Activated naive CD4-positive, alpha-beta T cell treated with anti-CD3 and anti-CD28 coated beads, Interleukin-2, amount 50 U/mL, for 72 hours (primary cell): ENCODE results near the gene FHL1. TPM values are rescaled to one million over a fixed set of nuclear protein-coding genes. Genes with fewer than 3 reads are reported as not detected.
"Not testable (repeated sequence)": the region's sequence is repeated elsewhere in the genome, so short reads cannot be mapped to it uniquely, and the experiment has no call there.

Experiments used
- ATAC-seq, 2 donors: fragments of 150-1000 bp; cut with Tn5 transposase; 2 replicates each; pipeline ENCODE4 v1.10.0; 2021; ENCODE audit warnings: mild to moderate bottlenecking in 2 of 2, moderate library complexity in 2 of 2
- DNase-seq, 2 donors: peaks; one replicate each; pipeline ENCODE4 v3.0.0; 2021 to 2022; ENCODE audit warnings: low spot score in 2 of 2
- H3K27ac Mint-ChIP-seq, 2 donors: one replicate each; pipeline ENCODE4 v1.8.0; 2022; ENCODE audit warnings: mild to moderate bottlenecking in 2 of 2, mixed read lengths in 2 of 2
- H3K36me3 Mint-ChIP-seq, 2 donors: one replicate each; pipeline ENCODE4 v1.8.0; 2022; ENCODE audit warnings: mixed read lengths in 2 of 2
- H3K9me3 Mint-ChIP-seq, 2 donors: one replicate each; pipeline ENCODE4 v1.8.0; 2022; ENCODE audit warnings: mixed read lengths in 2 of 2
- total RNA-seq, 2 donors: library from RNA; stranded (reverse); gene quantifications; one replicate each; pipeline ENCODE4 v1.2.3, GENCODE V29; 2022

FHL1 gene
- total RNA-seq, 2 donors from 2014 or later = 6.9 to 22.9 TPM

GRCh38 chrX:136209751-136210150, 62.4 kb downstream of the FHL1 start:
- Mint-ChIP-seq H3K27ac (peak overlapping the region in 1 of 2 donors; percentile 82), H3K36me3 (no peaks in the 10 kb centered on the region), H3K9me3 (no peaks in the 10 kb centered on the region)
- DNase-seq (no peak), ATAC-seq (no peak)

- no peaks in the 10 kb centered on the region for H3K36me3 Mint-ChIP-seq
- no peak overlapping the region for H3K27ac Mint-ChIP-seq
- DNase-seq (no peak), ATAC-seq (no peak)
- H3K9me3 Mint-ChIP-seq = no peaks in the 10 kb centered on the region
These were observed 62.9 kb downstream of the FHL1 start for GRCh38 chrX:136210243-136210642.

- DNase-seq (no peak), ATAC-seq (no peak)
These were observed 63.5 kb downstream of the FHL1 start for GRCh38 chrX:136210806-136211205.

GRCh38 chrX:136211766-136212556, 64.6 kb downstream of the FHL1 start:
- Mint-ChIP-seq H3K36me3 (no peaks in the 10 kb centered on the region), H3K9me3 (no peaks in the 10 kb centered on the region)
- no peak for ATAC-seq

More at GRCh38 chrX:136210806-136211205, 63.5 kb downstream of the FHL1 start:
- Mint-ChIP-seq H3K36me3 (no peaks in the 10 kb centered on the region), H3K9me3 (no peaks in the 10 kb centered on the region), H3K27ac (no peak overlapping the region)

GRCh38 chrX:136212557-136213111, 65.3 kb downstream of the FHL1 start:
- no peak for DNase-seq
- H3K9me3 Mint-ChIP-seq = no peaks in the 10 kb centered on the region
- ATAC-seq = no peak
- H3K36me3 Mint-ChIP-seq = no peaks in the 10 kb centered on the region
- no peak overlapping the region for H3K27ac Mint-ChIP-seq

More at GRCh38 chrX:136211766-136212556, 64.6 kb downstream of the FHL1 start:
- no peak overlapping the region for H3K27ac Mint-ChIP-seq
- DNase-seq = no peak

GRCh38 chrX:136214551-136214950, 67.2 kb downstream of the FHL1 start:
- no peak for ATAC-seq
- Mint-ChIP-seq H3K27ac (peak overlapping the region in 1 of 2 donors; percentile 39), H3K9me3 (no peaks in the 10 kb centered on the region), H3K36me3 (no peaks in the 10 kb centered on the region)
- DNase-seq = no peak

GRCh38 chrX:136215559-136215958, 68.2 kb downstream of the FHL1 start:
- Mint-ChIP-seq H3K36me3 (no peaks in the 10 kb centered on the region), H3K9me3 (no peaks in the 10 kb centered on the region), H3K27ac (no peak overlapping the region)
- DNase-seq = no peak
- ATAC-seq = no peak

GRCh38 chrX:136219893-136220292, 72.6 kb downstream of the FHL1 start:
- ATAC-seq = no peak
- Mint-ChIP-seq H3K36me3 (peaks cover 5% of the 10 kb centered on the region in 2 donors), H3K27ac (no peak overlapping the region), H3K9me3 (no peaks in the 10 kb centered on the region)
- DNase-seq = no peak

- no peak for ATAC-seq
- H3K36me3 Mint-ChIP-seq = peaks cover 5 to 11% of the 10 kb centered on the region in 2 donors
- H3K27ac Mint-ChIP-seq = no peak overlapping the region
- no peak for DNase-seq
- H3K9me3 Mint-ChIP-seq = no peaks in the 10 kb centered on the region
These were observed 73.2 kb downstream of the FHL1 start for GRCh38 chrX:136220540-136220939.

- no peak overlapping the region for H3K27ac Mint-ChIP-seq
- DNase-seq (no peak), ATAC-seq (no peak)
- no peaks in the 10 kb centered on the region for H3K9me3 Mint-ChIP-seq
- peaks cover 5 to 13% of the 10 kb centered on the region in 2 donors for H3K36me3 Mint-ChIP-seq
These were observed 73.6 kb downstream of the FHL1 start for GRCh38 chrX:136220951-136221350.

GRCh38 chrX:136221851-136222513, 74.6 kb downstream of the FHL1 start:
- ATAC-seq = no peak
- H3K36me3 Mint-ChIP-seq = peaks cover 5 to 14% of the 10 kb centered on the region in 2 donors
- no peak for DNase-seq
- no peak overlapping the region for H3K27ac Mint-ChIP-seq
- H3K9me3 Mint-ChIP-seq = no peaks in the 10 kb centered on the region

- no peaks in the 10 kb centered on the region for H3K9me3 Mint-ChIP-seq
- DNase-seq = no peak
- H3K36me3 Mint-ChIP-seq = peaks cover 0 to 14% of the 10 kb centered on the region in 2 donors
- H3K27ac Mint-ChIP-seq = no peak overlapping the region
- no peak for ATAC-seq
These were observed 79.7 kb downstream of the FHL1 start for GRCh38 chrX:136227074-136227473.

- ATAC-seq (peak; percentile 90 to 95), DNase-seq (no peak)
- Mint-ChIP-seq H3K36me3 (peaks cover 0 to 14% of the 10 kb centered on the region in 2 donors), H3K9me3 (no peaks in the 10 kb centered on the region), H3K27ac (peak overlapping the region in 1 of 2 donors; percentile 82)
These were observed 80.9 kb downstream of the FHL1 start for GRCh38 chrX:136227948-136228838.

GRCh38 chrX:136228839-136229207, 81.5 kb downstream of the FHL1 start:
- DNase-seq = no peak
- no peak overlapping the region for H3K27ac Mint-ChIP-seq
- no peaks in the 10 kb centered on the region for H3K9me3 Mint-ChIP-seq
- H3K36me3 Mint-ChIP-seq = peaks cover 0 to 14% of the 10 kb centered on the region in 2 donors
- ATAC-seq = no peak

GRCh38 chrX:136237074-136237473, 89.7 kb downstream of the FHL1 start:
- Mint-ChIP-seq H3K27ac (no peak overlapping the region), H3K9me3 (no peaks in the 10 kb centered on the region), H3K36me3 (no peaks in the 10 kb centered on the region)
- DNase-seq (no peak), ATAC-seq (no peak)

- not testable (repeated sequence) for DNase-seq, ATAC-seq, H3K36me3 Mint-ChIP-seq, H3K27ac Mint-ChIP-seq, H3K9me3 Mint-ChIP-seq
These were observed 90.5 kb downstream of the FHL1 start for GRCh38 chrX:136237849-136238248.
